Trophoblast cell (in vitro differentiated cells and primary cell): ENCODE data around the gene TIMM21.

Experiments
- DNase-seq, 2 donors: peaks; one replicate each; pipeline ENCODE4 v3.0.0-alpha.2; 2016
- H2AFZ ChIP-seq: 2 replicates; pipeline ENCODE4 v1.6.1; 2013; ENCODE audit warnings: low read length, moderate library complexity, mild to moderate bottlenecking; ENCODE audit not compliant: insufficient read depth, poor library complexity
- H2AK5ac ChIP-seq: 2 replicates; pipeline ENCODE4 v1.6.1; 2013; ENCODE audit warnings: mild to moderate bottlenecking, low read length
- H2BK120ac ChIP-seq: 2 replicates; pipeline ENCODE4 v1.6.1; 2013; ENCODE audit warnings: low read length, mild to moderate bottlenecking, moderate library complexity; ENCODE audit not compliant: insufficient read depth, poor library complexity
- H2BK12ac ChIP-seq: 2 replicates; pipeline ENCODE4 v1.6.1; 2013; ENCODE audit warnings: mild to moderate bottlenecking, low read length, moderate library complexity
- H2BK5ac ChIP-seq: 2 replicates; pipeline ENCODE4 v1.6.1; 2013; ENCODE audit warnings: low read length, low read depth, moderate library complexity, mild to moderate bottlenecking; ENCODE audit not compliant: poor library complexity
- H3K14ac ChIP-seq: 2 replicates; pipeline ENCODE4 v1.6.1; 2013; ENCODE audit warnings: mild to moderate bottlenecking, low read length
- H3K18ac ChIP-seq: 2 replicates; pipeline ENCODE4 v1.6.1; 2013; ENCODE audit warnings: mild to moderate bottlenecking, low read length
- H3K23ac ChIP-seq: 2 replicates; pipeline ENCODE4 v1.6.1; 2013; ENCODE audit warnings: low read length
- H3K27ac ChIP-seq: 2 replicates; pipeline ENCODE4 v1.5.1; 2013; ENCODE audit warnings: low read depth, mild to moderate bottlenecking, inconsistent platforms, low read length, moderate library complexity
- H3K27me3 ChIP-seq: 2 replicates; pipeline ENCODE4 v1.6.1; 2013; ENCODE audit warnings: inconsistent platforms, mild to moderate bottlenecking, low read length, moderate library complexity; ENCODE audit not compliant: insufficient read depth
- H3K36me3 ChIP-seq, 2 experiments: 1 replicate in 1 of 2; 2 replicates in 1 of 2; pipeline ENCODE4 v1.6.1; 2013; ENCODE audit warnings: low read length in 2 of 2, mild to moderate bottlenecking in 2 of 2, moderate library complexity in 1 of 2; ENCODE audit not compliant: insufficient read depth in 2 of 2, control insufficient read depth in 1 of 2
- H3K4ac ChIP-seq: 2 replicates; pipeline ENCODE4 v1.6.1; 2013; ENCODE audit warnings: low read depth, mild to moderate bottlenecking, low read length, moderate library complexity
- H3K4me1 ChIP-seq, 2 experiments: 1 replicate in 1 of 2; 2 replicates in 1 of 2; pipeline ENCODE4 v1.6.1; 2013; ENCODE audit warnings: low read length in 2 of 2, mild to moderate bottlenecking in 2 of 2, moderate library complexity in 1 of 2; ENCODE audit not compliant: insufficient read depth in 2 of 2, control insufficient read depth in 1 of 2
- H3K4me2 ChIP-seq: 2 replicates; pipeline ENCODE4 v1.6.1; 2013; ENCODE audit warnings: inconsistent platforms, mild to moderate bottlenecking, low read length, moderate library complexity
- H3K4me3 ChIP-seq: 2 replicates; pipeline ENCODE4 v1.5.1; 2013; ENCODE audit warnings: mild to moderate bottlenecking, low read depth, low read length, inconsistent platforms
- H3K79me1 ChIP-seq: one replicate; pipeline ENCODE4 v1.6.1; 2013; ENCODE audit warnings: low read length
- H3K79me2 ChIP-seq: 2 replicates; pipeline ENCODE4 v1.6.1; 2013; ENCODE audit warnings: low read length, mild to moderate bottlenecking; ENCODE audit not compliant: control insufficient read depth, insufficient read depth, poor library complexity
- H3K9ac ChIP-seq: 2 replicates; pipeline ENCODE4 v1.6.1; 2013; ENCODE audit warnings: mild to moderate bottlenecking, low read length
- H3K9me3 ChIP-seq: 2 replicates; pipeline ENCODE4 v1.6.1; 2013; ENCODE audit warnings: low read depth, mild to moderate bottlenecking, control low read depth, inconsistent platforms, low read length; ENCODE audit not compliant: insufficient read depth
- H4K12ac ChIP-seq: 2 replicates; pipeline ENCODE4 v1.6.1; 2013; ENCODE audit warnings: low read depth, mild to moderate bottlenecking, low read length, moderate library complexity
- H4K8ac ChIP-seq: 2 replicates; pipeline ENCODE4 v1.6.1; 2013; ENCODE audit warnings: low read depth, mild to moderate bottlenecking, low read length, moderate library complexity
- H4K91ac ChIP-seq: one replicate; pipeline ENCODE4 v1.6.1; 2013; ENCODE audit warnings: low read depth, mild to moderate bottlenecking, low read length, moderate library complexity
- WGBS: extraction: QIAGEN DNeasy Blood & Tissue Kit; methylation state at CpG from one replicate; pipeline ENCODE4 v1.1.7; 2013; ENCODE audit warnings: missing lambda C conversion rate; ENCODE audit not compliant: insufficient read length, insufficient coverage; ENCODE audit errors: extremely low coverage; 5-methylcytosine and 5-hydroxymethylcytosine counted together

TIMM21 gene

DNA sequence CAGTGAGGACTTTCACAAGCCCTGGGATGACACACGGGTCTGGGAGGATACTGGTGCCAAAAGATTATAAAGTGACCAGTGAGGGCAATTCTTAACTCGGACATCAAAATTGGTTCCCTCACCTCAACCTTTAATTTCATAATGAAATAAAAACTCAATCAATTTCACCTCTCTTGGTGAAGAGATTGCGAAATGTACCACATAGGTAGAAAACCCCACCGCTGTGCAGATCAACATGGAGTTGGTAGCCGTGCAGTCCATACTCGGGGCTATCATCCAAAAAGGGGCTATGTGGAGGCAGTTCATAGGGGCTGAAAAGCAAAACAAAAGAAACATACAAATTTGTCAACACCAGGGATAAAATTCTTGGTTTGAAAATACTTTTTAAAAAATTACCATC is 25.1 kb upstream of the TIMM21 start:
- Histone ChIP-seq H2BK5ac (no peak overlapping the region), H2AFZ (no peak overlapping the region), H4K91ac (no peak overlapping the region), H3K23ac (no peak overlapping the region), H3K36me3 (no peaks in the 10 kb centered on the region), H3K27me3 (no peaks in the 10 kb centered on the region), H2AK5ac (no peak overlapping the region), H3K14ac (no peak overlapping the region), H3K79me1 (no peaks in the 10 kb centered on the region), H3K4ac (no peak overlapping the region), H3K9me3 (no peaks in the 10 kb centered on the region), H3K79me2 (no peaks in the 10 kb centered on the region), H3K18ac (no peak overlapping the region), H3K4me3 (no peak overlapping the region), H4K8ac (no peak overlapping the region), H2BK12ac (no peak overlapping the region), H3K4me2 (no peak overlapping the region), H2BK120ac (no peak overlapping the region), H3K27ac (no peak overlapping the region), H3K9ac (no peak overlapping the region), H4K12ac (no peak overlapping the region), H3K4me1 (no peaks in the 10 kb centered on the region)
- DNase-seq = no peak
- WGBS = no CpG with 5 or more reads among the region's 6 CpGs

DNA sequence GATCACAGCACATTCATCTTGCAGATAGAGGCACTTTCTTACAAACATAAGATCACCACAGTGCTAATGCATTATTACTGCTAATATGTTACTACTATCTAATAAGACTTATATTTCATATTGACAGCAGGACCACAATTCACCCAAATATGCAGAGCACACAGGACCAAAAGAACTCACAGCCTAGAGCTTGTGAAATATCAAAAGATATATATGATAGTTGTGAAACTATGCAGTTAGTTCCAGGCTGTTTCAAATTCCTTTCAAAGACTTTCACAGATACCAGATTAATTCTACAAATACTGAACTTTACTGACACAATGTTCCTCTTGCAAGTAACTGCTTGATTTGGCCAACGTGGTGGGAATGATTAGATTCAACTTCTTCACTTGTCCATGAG is 23.7 kb upstream of the TIMM21 start:
- Histone ChIP-seq H3K79me2 (no peaks in the 10 kb centered on the region), H2AFZ (no peak overlapping the region), H3K4me1 (no peaks in the 10 kb centered on the region), H3K9ac (no peak overlapping the region), H2BK5ac (no peak overlapping the region), H2BK120ac (no peak overlapping the region), H3K4me2 (no peak overlapping the region), H3K4ac (no peak overlapping the region), H3K36me3 (no peaks in the 10 kb centered on the region), H2AK5ac (no peak overlapping the region), H3K14ac (no peak overlapping the region), H4K8ac (no peak overlapping the region), H3K18ac (no peak overlapping the region), H3K4me3 (no peak overlapping the region), H2BK12ac (no peak overlapping the region), H4K12ac (no peak overlapping the region), H3K79me1 (no peaks in the 10 kb centered on the region), H3K23ac (no peak overlapping the region), H3K27ac (no peak overlapping the region), H3K27me3 (no peaks in the 10 kb centered on the region), H3K9me3 (no peaks in the 10 kb centered on the region), H4K91ac (no peak overlapping the region)
- WGBS = no CpG with 5 or more reads among the region's 1 CpG
- peak in 1 of 2 donors; percentile 7 for DNase-seq

DNA sequence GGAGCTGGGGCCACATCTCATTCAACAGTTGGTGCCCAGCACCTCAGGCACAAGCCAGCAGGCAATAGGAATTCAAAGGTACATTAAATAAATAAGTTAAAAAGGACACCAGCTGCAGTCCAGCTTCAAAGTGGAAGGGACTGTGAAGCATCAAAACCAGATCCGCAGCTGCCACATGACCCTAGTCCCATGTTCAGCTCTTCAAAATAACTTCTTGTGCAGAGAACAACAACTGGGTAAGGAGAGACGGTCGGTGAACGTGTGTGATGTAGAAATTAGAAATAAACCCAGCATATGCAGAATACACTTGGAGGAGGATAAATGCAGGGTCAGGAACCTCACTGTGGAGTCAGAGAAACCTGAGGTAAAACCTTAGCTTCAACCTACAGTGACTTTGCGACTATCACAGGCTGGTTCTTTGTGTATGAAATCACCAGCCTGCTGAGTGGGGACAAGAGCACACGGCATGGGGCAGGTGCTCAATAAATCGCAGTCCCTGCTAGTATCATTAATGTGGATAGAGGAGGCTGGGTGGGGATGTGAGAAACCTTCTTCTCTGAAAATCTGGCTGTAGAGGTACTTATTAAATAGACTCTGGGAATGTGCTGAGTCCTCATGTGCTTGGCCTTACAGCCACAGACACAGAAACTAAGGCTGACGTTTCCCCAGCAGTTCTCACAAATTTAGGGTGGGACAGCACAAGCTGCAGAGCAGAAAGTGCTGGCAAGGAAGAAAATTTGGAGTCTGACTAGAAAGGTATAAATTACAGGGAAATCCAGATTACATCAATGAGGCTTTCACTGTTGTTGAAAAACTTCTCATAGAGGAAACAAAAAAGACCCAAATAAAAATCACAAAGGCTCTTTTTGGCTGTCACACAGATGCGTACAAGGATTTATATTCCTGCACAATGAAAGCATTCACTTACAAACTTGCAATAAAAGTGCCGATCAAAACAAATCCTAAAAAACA is 21.4 kb upstream of the TIMM21 start:
- DNase-seq = no peak
- no peak overlapping the region for H3K23ac ChIP-seq
- H3K27ac ChIP-seq = no peak overlapping the region
- H2BK12ac ChIP-seq = no peak overlapping the region
- no peak overlapping the region for H2AK5ac ChIP-seq
- no peaks in the 10 kb centered on the region for H3K36me3 ChIP-seq
- H2BK5ac ChIP-seq = no peak overlapping the region
- no peak overlapping the region for H3K14ac ChIP-seq
- H3K9me3 ChIP-seq = no peaks in the 10 kb centered on the region
- no peak overlapping the region for H2AFZ ChIP-seq
- H2BK120ac ChIP-seq = no peak overlapping the region
- no peak overlapping the region for H4K12ac ChIP-seq
- no CpG with 5 or more reads among the region's 10 CpGs for WGBS
- no peaks in the 10 kb centered on the region for H3K27me3 ChIP-seq
- no peak overlapping the region for H3K9ac ChIP-seq
- no peak overlapping the region for H3K4me2 ChIP-seq
- H3K4ac ChIP-seq = no peak overlapping the region
- H3K18ac ChIP-seq = no peak overlapping the region
- no peak overlapping the region for H4K91ac ChIP-seq
- no peak overlapping the region for H4K8ac ChIP-seq
- H3K4me1 ChIP-seq = no peaks in the 10 kb centered on the region
- H3K4me3 ChIP-seq = no peak overlapping the region
- no peaks in the 10 kb centered on the region for H3K79me1 ChIP-seq
- H3K79me2 ChIP-seq = no peaks in the 10 kb centered on the region

DNA sequence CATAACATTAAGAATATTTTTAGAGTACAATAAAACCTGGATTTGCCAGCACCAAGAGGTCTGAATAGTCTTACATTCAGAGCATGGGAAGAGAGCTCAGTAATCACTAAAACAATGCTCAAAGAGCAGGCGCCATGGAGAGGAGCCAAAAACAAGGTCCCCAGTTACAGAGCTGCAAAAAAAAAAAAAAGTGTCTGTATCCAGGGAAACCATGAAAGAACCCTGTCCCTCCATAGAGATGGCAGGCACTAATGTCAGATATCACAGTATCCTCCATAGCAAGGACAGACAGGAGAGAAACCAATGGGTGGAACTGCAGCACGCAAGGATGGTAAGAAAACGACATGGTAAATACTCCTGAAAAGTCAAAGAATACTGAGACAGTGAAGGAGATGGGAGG is 20.2 kb upstream of the TIMM21 start:
- no peak overlapping the region for H3K9ac ChIP-seq
- H2BK120ac ChIP-seq = no peak overlapping the region
- H3K79me1 ChIP-seq = no peaks in the 10 kb centered on the region
- no peak overlapping the region for H3K14ac ChIP-seq
- H2AK5ac ChIP-seq = no peak overlapping the region
- no peak overlapping the region for H3K23ac ChIP-seq
- no peaks in the 10 kb centered on the region for H3K79me2 ChIP-seq
- WGBS = no CpG with 5 or more reads among the region's 3 CpGs
- H3K9me3 ChIP-seq = no peaks in the 10 kb centered on the region
- no peak overlapping the region for H3K4me2 ChIP-seq
- no peaks in the 10 kb centered on the region for H3K4me1 ChIP-seq
- no peak overlapping the region for H2BK12ac ChIP-seq
- no peak for DNase-seq
- no peak overlapping the region for H3K4me3 ChIP-seq
- no peak overlapping the region for H2BK5ac ChIP-seq
- no peak overlapping the region for H4K91ac ChIP-seq
- no peaks in the 10 kb centered on the region for H3K36me3 ChIP-seq
- no peak overlapping the region for H4K8ac ChIP-seq
- no peak overlapping the region for H2AFZ ChIP-seq
- H3K18ac ChIP-seq = no peak overlapping the region
- no peak overlapping the region for H3K4ac ChIP-seq
- no peak overlapping the region for H3K27ac ChIP-seq
- no peak overlapping the region for H4K12ac ChIP-seq
- no peaks in the 10 kb centered on the region for H3K27me3 ChIP-seq
